ENCODE measurements around the gene PLPP1. TPM values are rescaled to one million over a fixed set of nuclear protein-coding genes. Genes with fewer than 3 reads are reported as not detected.

Gene PLPP1
- total and polyA plus RNA-seq, 2 of the 8 experiments (the other 6 are each of a cell fraction or from before 2014, with no cell fraction given): 43.7 to 91.3 TPM

DNA sequence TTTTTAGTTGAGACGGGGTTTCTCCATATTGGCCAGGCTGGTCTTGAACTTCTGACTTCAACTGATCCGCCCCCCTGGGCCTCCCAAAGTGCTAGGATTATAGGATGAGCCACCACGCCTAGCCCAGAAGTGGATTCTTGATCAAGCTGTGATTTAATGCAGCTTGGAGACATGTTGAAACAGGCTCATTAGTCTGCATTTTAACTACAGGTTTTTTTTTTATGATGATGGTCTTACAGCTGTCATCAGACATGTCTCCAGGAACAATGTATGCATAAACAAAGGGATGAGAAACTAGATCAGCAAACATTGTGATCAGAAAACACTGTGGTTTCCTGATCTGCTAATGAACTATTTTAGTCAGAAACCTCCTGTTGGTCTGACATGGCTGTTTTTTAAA lies 30.0 kb upstream of the PLPP1 start:
- WGBS, 2 experiments (ENCODE audit: extremely low coverage in 1 of 2, insufficient coverage in 1 of 2, insufficient read length in 1 of 2, insufficient replicate concordance in 2 of 2, low coverage in 1 of 2, low lambda C conversion rate in 2 of 2, missing lambda C conversion rate in 1 of 2): 95% methylated on average over 3 of the region's 3 CpGs; no CpG with 5 or more reads in 1 of the 2 experiments
- Histone ChIP-seq H3K18ac (ENCODE audit: extremely low read depth, low read length) (no peak overlapping the region), H3K79me2 (ENCODE audit: control insufficient read depth in 1 of 2, insufficient read depth in 2 of 2, low read length in 2 of 2) (no peaks in the 10 kb centered on the region), H2BK20ac (ENCODE audit: low read length) (no peak overlapping the region), H4K5ac (ENCODE audit: insufficient read length, low read depth, low read length) (no peak overlapping the region), H2BK5ac (ENCODE audit: low read depth, low read length) (no peak overlapping the region), H3K56ac (replicated peaks; ENCODE audit: insufficient read length, low read depth, low read length) (no peak overlapping the region), H3K9me3 (ENCODE audit: insufficient read depth in 2 of 2, low read depth in 1 of 2, low read length in 1 of 2) (no peaks in the 10 kb centered on the region), H4K20me1 (replicated peaks in 1 of 2; ENCODE audit: control insufficient read depth in 1 of 2, insufficient read depth in 2 of 2, low read length in 2 of 2) (no peaks in the 10 kb centered on the region), H2AK5ac (ENCODE audit: low read depth, low read length) (no peak overlapping the region), H4K8ac (ENCODE audit: extremely low read depth, insufficient read depth, low read length) (no peak overlapping the region), H3K4me1 (replicated peaks in 1 of 4; ENCODE audit: control insufficient read depth in 3 of 4, insufficient read depth in 4 of 4, low read length in 3 of 4) (peaks cover 0 to 12% (median 5%) of the 10 kb centered on the region in 4 experiments; a peak in 4 of 7 replicates), H4K91ac (replicated peaks; ENCODE audit: insufficient read length, low read length) (no peak overlapping the region), H3K23me2 (ENCODE audit: low read depth, low read length) (no peaks in the 10 kb centered on the region), H3K36me3 (ENCODE audit: control insufficient read depth in 2 of 4, insufficient read depth in 4 of 4, low read length in 3 of 4) (no peaks in the 10 kb centered on the region), H3K23ac (ENCODE audit: insufficient read length) (no peak overlapping the region), H2BK15ac (ENCODE audit: low read length) (no peak overlapping the region), H2BK120ac (replicated peaks; ENCODE audit: low read depth, low read length) (no peak overlapping the region), H3K4ac (replicated peaks; ENCODE audit: insufficient read length, low read depth, low read length) (no peak overlapping the region), H3K27me3 (replicated peaks in 1 of 4; ENCODE audit: control insufficient read depth in 3 of 4, extremely low read depth in 1 of 4, insufficient read depth in 3 of 4, low read length in 3 of 4) (no peaks in the 10 kb centered on the region), H3K9ac (replicated peaks in 1 of 4; ENCODE audit: extremely low read depth in 1 of 4, low read depth in 3 of 4, low read length in 3 of 4) (no peak overlapping the region), H3K14ac (ENCODE audit: insufficient read length) (no peak overlapping the region), H3K27ac (ENCODE audit: low read depth, low read length) (no peak overlapping the region), H3K79me1 (ENCODE audit: low read depth, low read length) (no peaks in the 10 kb centered on the region), H3K4me3 (ENCODE audit: extremely low read depth in 1 of 4, insufficient read depth in 2 of 4, low read depth in 3 of 4, low read length in 4 of 4) (no peak overlapping the region), H2AFZ (ENCODE audit: low read length) (no peak overlapping the region), H2BK12ac (ENCODE audit: low read depth, low read length) (no peak overlapping the region), H3K4me2 (ENCODE audit: insufficient read depth in 1 of 2, low read depth in 2 of 2, low read length in 2 of 2) (no peak overlapping the region)
- FAIRE-seq: no peak
- POLR2A ChIA-PET (ENCODE audit: partially characterized antibody): interaction anchor here (1.1 kb wide), 1 partner anchor 12 kb away, joined by 4 read pairs; no protein-coding TSS in a partner anchor
- CTCF ChIA-PET (ENCODE audit: partially characterized antibody): interaction anchor here (0.6 to 0.8 kb wide), 2 partner anchors 44 to 67 kb away, joined by 3 read pairs; no protein-coding TSS in a partner anchor
- no peak for DNase-seq (ENCODE audit: low read depth in 1 of 2, low spot score in 2 of 2)
- TF ChIP-seq NRF1 (IDR thresholded peaks at IDR 0.05; ENCODE audit: low read depth, low read length) (no peak), PHF8 (conservative IDR thresholded peaks at IDR 0.05; ENCODE audit: low read depth, low read length) (no peak), BCL11A (IDR thresholded peaks at IDR 0.05; ENCODE audit: low read depth in 2 of 2, low read length in 2 of 2) (no peak)

Data from H1 (cell line).